Bronchial epithelial cell (primary cell): ENCODE data around the gene EMX2. TPM values are rescaled to one million over a fixed set of nuclear protein-coding genes. Genes with fewer than 3 reads are reported as not detected.

Experiments used
- total RNA-seq: library from RNA; depleted of rRNA; stranded (reverse); fragments of >200 nt; gene quantifications from 2 replicates; pipeline ENCODE4 v1.2.1, GENCODE V29; 2014

EMX2 gene
- total RNA-seq, 1 donor from 2014 or later = not detected

Other genes with a start within 250 kb of the EMX2 start
- gene PDZD8, start 167.3 kb upstream of the EMX2 start, total RNA-seq = 20.3 and 27.9 TPM in 2 replicates